Stimulated activated CD8-positive, alpha-beta memory T cell treated with anti-CD3 and anti-CD28 coated beads, Interleukin-2, amount 100 ng/mL, for 1 hour (primary cell): Measurements from ENCODE around the gene ATCAY.
"Not testable (repeated sequence)": the region's sequence is repeated elsewhere in the genome, so short reads cannot be mapped to it uniquely, and the experiment has no call there.

Experiments
- DNase-seq, 2 donors: peaks; one replicate each; pipeline ENCODE4 v3.0.0-alpha.2; 2020; ENCODE audit warnings: low read depth in 2 of 2

ATCAY gene

GRCh38 chr19:3949294-3949693 is 68.8 kb downstream of the ATCAY start:
- DNase-seq: no peak

- DNase-seq: no peak
Observed at GRCh38 chr19:3949997-3950859, 69.7 kb downstream of the ATCAY start.

- DNase-seq: no peak
Observed at GRCh38 chr19:3950871-3951861, 70.7 kb downstream of the ATCAY start.

GRCh38 chr19:3952755-3953276 is 72.3 kb downstream of the ATCAY start:
- DNase-seq: not testable (repeated sequence)

GRCh38 chr19:3954107-3954506 is 73.6 kb downstream of the ATCAY start:
- DNase-seq: no peak

GRCh38 chr19:3955276-3955675 is 74.8 kb downstream of the ATCAY start:
- not testable (repeated sequence) for DNase-seq

- no peak for DNase-seq
Observed at GRCh38 chr19:3955688-3956087, 75.2 kb downstream of the ATCAY start.

- DNase-seq: no peak
Observed at GRCh38 chr19:3958836-3959765, 78.6 kb downstream of the ATCAY start.

GRCh38 chr19:3959766-3960131 is 79.3 kb downstream of the ATCAY start:
- DNase-seq: no peak

GRCh38 chr19:3961007-3961406 is 80.5 kb downstream of the ATCAY start:
- no peak for DNase-seq

- no peak for DNase-seq
Observed at GRCh38 chr19:3963458-3964255, 83.2 kb downstream of the ATCAY start.

GRCh38 chr19:3964256-3965194 is 84.0 kb downstream of the ATCAY start:
- DNase-seq: no peak

GRCh38 chr19:3966051-3967017 is 85.8 kb downstream of the ATCAY start:
- no peak for DNase-seq

- not testable (repeated sequence) for DNase-seq
Observed at GRCh38 chr19:3967983-3968382, 87.5 kb downstream of the ATCAY start.

GRCh38 chr19:3968556-3969434 is 88.3 kb downstream of the ATCAY start:
- DNase-seq: no peak

GRCh38 chr19:3969435-3970312 is 89.2 kb downstream of the ATCAY start:
- no peak for DNase-seq
